OCI-LY3 (cell line): ENCODE results near the gene IL36A.

Source experiments
- H2AFZ ChIP-seq: fragments of 200-600, 300-600 bp; shearing (Covaris generic); 2 replicates; pipeline ENCODE4 v1.6.0; 2014; ENCODE audit warnings: antibody characterized with exemption, low read depth, low read length
- H3K27ac ChIP-seq: fragments of 200-600, 300-600 bp; sonication (generic); 2 replicates; pipeline ENCODE4 v1.5.1; 2014; ENCODE audit warnings: mild to moderate bottlenecking, low read length, moderate library complexity, mixed read lengths
- H3K27me3 ChIP-seq: fragments of 200-600, 300-600 bp; sonication (generic); 2 replicates; pipeline ENCODE4 v1.6.1; 2014; ENCODE audit warnings: low read depth, low read length, mixed read lengths
- H3K36me3 ChIP-seq: fragments of 200-600, 300-600 bp; sonication (generic); replicated peaks from 2 replicates; pipeline ENCODE3; 2014; ENCODE audit warnings: low read depth, low read length, mixed read lengths
- H3K4me1 ChIP-seq: fragments of 300-600, 200-600 bp; sonication (generic); 2 replicates; pipeline ENCODE4 v1.6.1; 2014; ENCODE audit warnings: low read length, mixed read lengths
- H3K4me2 ChIP-seq: fragments of 200-600, 300-600 bp; sonication (generic); 2 replicates; pipeline ENCODE4 v1.6.1; 2014; ENCODE audit warnings: low read length, mixed read lengths
- H3K4me3 ChIP-seq: fragments of 300-600, 200-600 bp; sonication (generic); 2 replicates; pipeline ENCODE4 v1.5.1; 2014; ENCODE audit warnings: antibody characterized with exemption, mild to moderate bottlenecking, low read length, moderate library complexity
- H3K79me2 ChIP-seq: fragments of 300-600, 200-600 bp; shearing (Covaris generic); 2 replicates; pipeline ENCODE4 v1.6.1; 2014; ENCODE audit warnings: mild to moderate bottlenecking, low read length, mixed read lengths
- H3K9ac ChIP-seq: fragments of 300-600, 200-600 bp; shearing (Covaris generic); 2 replicates; pipeline ENCODE4 v1.6.0; 2014; ENCODE audit warnings: mild to moderate bottlenecking, low read length, moderate library complexity
- H3K9me3 ChIP-seq: fragments of 200-600, 300-600 bp; shearing (Covaris generic); 2 replicates; pipeline ENCODE4 v1.6.1; 2014; ENCODE audit warnings: low read length, mixed read lengths; ENCODE audit not compliant: insufficient read depth
- H4K20me1 ChIP-seq: fragments of 200-600, 300-600 bp; sonication (generic); 2 replicates; pipeline ENCODE4 v1.6.1; 2016; ENCODE audit warnings: low read length, mixed read lengths; ENCODE audit not compliant: insufficient read depth
- CTCF ChIP-seq: fragments of 200-600, 300-600 bp; sonication (generic); IDR thresholded peaks from 2 replicates; pipeline ENCODE4 v1.5.1; 2014; ENCODE audit warnings: antibody characterized with exemption, low read length, low read depth
- EZH2phosphoT487 ChIP-seq: fragments of 200-600 bp; shearing (Covaris generic); IDR thresholded peaks from 2 replicates; pipeline ENCODE4 v1.6.1; 2018; ENCODE audit warnings: antibody characterized with exemption, mixed run types, low read depth

The IL36A gene

GRCh38 chr2:113002677-113003076, 2.6 kb upstream of the IL36A start:
- no peak overlapping the region for H3K4me3 ChIP-seq
- no peaks in the 10 kb centered on the region for H3K27me3 ChIP-seq
- peaks cover 4% of the 10 kb centered on the region for H3K36me3 ChIP-seq
- H3K4me1 ChIP-seq = peaks cover 5% of the 10 kb centered on the region
- no peak overlapping the region for H3K9ac ChIP-seq
- TF ChIP-seq EZH2phosphoT487 (no peak), CTCF (no peak)
- H3K27ac ChIP-seq = no peak overlapping the region
- H3K79me2 ChIP-seq = no peaks in the 10 kb centered on the region
- H3K4me2 ChIP-seq = no peak overlapping the region
- H3K9me3 ChIP-seq = peaks cover 15% of the 10 kb centered on the region
- no peak overlapping the region for H2AFZ ChIP-seq
- no peaks in the 10 kb centered on the region for H4K20me1 ChIP-seq

GRCh38 chr2:113007250-113007649, 2.0 kb downstream of the IL36A start:
- no peaks in the 10 kb centered on the region for H3K36me3 ChIP-seq
- TF ChIP-seq CTCF (no peak), EZH2phosphoT487 (no peak)
- peaks cover 5% of the 10 kb centered on the region for H3K4me1 ChIP-seq

GRCh38 chr2:113009622-113010021, 4.4 kb downstream of the IL36A start:
- H3K79me2 ChIP-seq = no peaks in the 10 kb centered on the region

More at GRCh38 chr2:113007250-113007649, 2.0 kb downstream of the IL36A start:
- Histone ChIP-seq H3K79me2 (no peaks in the 10 kb centered on the region), H3K4me2 (no peak overlapping the region), H3K4me3 (no peak overlapping the region), H4K20me1 (no peaks in the 10 kb centered on the region), H3K27me3 (no peaks in the 10 kb centered on the region), H3K9me3 (no peaks in the 10 kb centered on the region), H2AFZ (no peak overlapping the region), H3K27ac (no peak overlapping the region), H3K9ac (no peak overlapping the region)

GRCh38 chr2:113010088-113010487, 4.8 kb downstream of the IL36A start:
- Histone ChIP-seq H3K27ac (no peak overlapping the region), H3K79me2 (no peaks in the 10 kb centered on the region), H3K36me3 (no peaks in the 10 kb centered on the region), H4K20me1 (no peaks in the 10 kb centered on the region), H3K9me3 (no peaks in the 10 kb centered on the region), H3K27me3 (no peaks in the 10 kb centered on the region), H3K4me2 (no peak overlapping the region), H3K4me3 (no peak overlapping the region), H3K4me1 (no peaks in the 10 kb centered on the region), H2AFZ (no peak overlapping the region), H3K9ac (no peak overlapping the region)
- TF ChIP-seq CTCF (no peak), EZH2phosphoT487 (no peak)

More at GRCh38 chr2:113009622-113010021, 4.4 kb downstream of the IL36A start:
- no peaks in the 10 kb centered on the region for H3K27me3 ChIP-seq
- no peaks in the 10 kb centered on the region for H3K4me1 ChIP-seq
- no peaks in the 10 kb centered on the region for H3K36me3 ChIP-seq
- TF ChIP-seq CTCF = no peak
- TF ChIP-seq EZH2phosphoT487 = no peak
- no peaks in the 10 kb centered on the region for H3K9me3 ChIP-seq
- H3K27ac ChIP-seq = no peak overlapping the region
- H2AFZ ChIP-seq = no peak overlapping the region
- no peak overlapping the region for H3K4me2 ChIP-seq
- no peak overlapping the region for H3K4me3 ChIP-seq
- no peaks in the 10 kb centered on the region for H4K20me1 ChIP-seq
- no peak overlapping the region for H3K9ac ChIP-seq
